HG02840 (cell line): ENCODE measurements around the gene SBF2.
A peak's percentile ranks its signal among the peaks of the same experiment; 100 is the strongest.
"Not testable (repeated sequence)": the region's sequence is repeated elsewhere in the genome, so short reads cannot be mapped to it uniquely, and the experiment has no call there.

ENCODE experiments used
- ATAC-seq: cut with Tn5 transposase; IDR thresholded peaks from one replicate; pipeline ENCODE4 v1.9.1; 2021; ENCODE audit warnings: mild to moderate bottlenecking, moderate library complexity, moderate number of reproducible peaks; ENCODE audit not compliant: unreplicated experiment, low FRiP score

Gene SBF2

DNA sequence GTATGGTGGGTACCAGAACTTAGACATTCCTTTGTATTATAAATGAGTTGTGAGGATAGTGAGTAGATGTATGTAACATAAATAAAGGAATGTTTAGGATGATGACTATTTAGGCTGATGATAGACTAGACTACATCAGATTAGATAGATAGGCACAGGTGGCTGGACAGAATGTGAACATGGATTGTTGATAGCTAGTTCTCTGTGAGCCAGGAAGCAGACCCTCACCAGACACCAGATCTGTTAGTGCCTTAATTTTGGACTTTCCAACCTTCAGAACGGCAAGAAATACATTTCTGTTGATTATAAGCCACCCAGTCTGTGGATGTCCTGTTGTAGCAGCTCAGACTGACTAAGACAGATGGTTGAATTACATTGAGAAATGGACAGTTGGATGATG lies 530.7 kb downstream of the SBF2 start:
- no peak for ATAC-seq

DNA sequence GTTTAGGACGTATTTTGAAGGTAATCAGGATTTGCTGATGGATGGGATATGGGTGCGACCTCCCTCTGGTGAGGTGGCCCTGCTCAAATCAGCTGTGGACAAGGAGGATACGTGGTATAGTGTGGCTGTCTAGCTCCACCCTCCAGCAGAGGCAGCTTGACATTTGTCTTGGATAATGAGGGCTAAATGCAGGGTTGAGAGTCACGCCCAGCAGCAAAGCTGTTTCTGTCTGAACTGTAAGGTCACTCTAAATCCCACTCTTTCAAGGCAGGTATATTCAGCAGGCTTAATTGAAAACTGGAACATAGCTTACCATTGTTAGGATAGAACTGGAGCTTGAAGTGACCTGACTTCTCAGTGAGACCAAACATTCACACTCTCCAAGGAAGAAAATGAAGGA lies 531.5 kb downstream of the SBF2 start:
- ATAC-seq: no peak

DNA sequence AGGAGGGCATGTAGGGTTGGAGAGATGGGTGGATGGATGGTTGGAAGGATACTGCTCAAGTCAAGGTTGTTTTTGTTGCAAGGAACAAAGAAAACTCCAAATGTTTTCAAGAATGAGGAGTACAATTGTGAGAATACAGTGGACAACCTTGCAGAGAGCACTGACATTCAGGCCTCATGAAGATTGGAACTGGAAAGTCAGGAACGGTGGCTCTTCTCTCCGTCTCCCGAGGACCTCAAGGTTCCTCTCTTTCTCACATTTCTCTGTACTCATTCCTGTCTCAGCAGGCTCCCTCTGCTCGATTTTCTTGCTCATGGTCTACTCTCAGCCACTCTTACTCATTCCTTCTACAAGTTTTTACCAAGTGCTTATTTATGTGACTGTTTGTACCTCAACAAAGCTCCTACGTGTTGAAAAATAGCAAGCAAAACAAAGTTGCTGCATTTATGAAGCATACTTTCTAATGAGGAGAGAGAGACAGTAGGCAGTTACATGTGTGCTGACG lies 532.5 kb downstream of the SBF2 start:
- no peak for ATAC-seq

DNA sequence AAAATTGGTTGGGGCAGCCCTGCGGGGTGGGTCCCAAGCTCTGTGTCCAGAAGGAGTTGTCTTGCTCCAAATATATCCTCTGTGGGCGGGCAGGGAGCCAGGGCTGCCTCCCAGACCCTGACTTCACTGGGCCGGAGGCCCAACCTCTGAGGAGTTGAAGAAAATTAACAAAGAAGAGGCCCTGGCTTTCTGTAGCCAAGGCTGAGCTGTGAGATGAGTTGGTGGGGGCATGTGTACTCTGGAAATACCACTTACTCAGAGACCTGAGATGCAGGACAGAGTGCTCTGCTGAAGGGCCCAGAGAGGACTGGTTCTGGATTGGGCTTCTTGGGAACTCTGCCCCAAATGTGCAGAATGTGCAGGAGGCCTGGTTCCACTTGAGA lies 533.8 kb downstream of the SBF2 start:
- no peak for ATAC-seq

DNA sequence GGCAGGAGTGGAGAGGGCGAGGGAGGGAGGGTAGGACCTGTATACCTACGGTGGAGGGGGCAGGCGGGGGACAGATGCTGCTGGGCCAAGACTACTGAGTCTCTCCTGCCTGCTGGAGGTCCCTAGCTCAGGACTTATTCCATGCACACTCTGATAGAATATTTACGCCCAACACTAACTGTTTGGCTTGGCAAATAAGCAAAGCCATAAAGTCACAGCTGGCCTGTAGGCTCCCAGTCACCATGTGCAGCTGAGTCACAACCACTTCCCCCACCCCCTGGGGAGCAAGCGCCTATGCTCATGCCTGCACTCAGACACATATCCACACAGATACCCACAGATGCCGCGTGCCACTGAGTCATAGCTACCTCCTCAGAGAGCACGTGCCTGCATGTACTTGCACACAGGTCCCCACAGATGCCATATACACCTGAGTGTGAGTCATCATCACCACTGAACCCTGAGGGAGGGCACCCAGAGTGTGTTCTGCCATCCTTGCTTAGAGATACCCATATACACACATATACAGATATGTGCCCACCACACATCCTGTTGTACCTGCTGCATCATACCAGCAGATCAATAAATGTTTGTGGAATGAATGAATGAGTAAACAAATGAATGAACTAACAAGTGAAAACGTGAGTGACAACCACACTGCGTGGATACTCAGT lies 534.4 kb downstream of the SBF2 start:
- ATAC-seq: no peak

DNA sequence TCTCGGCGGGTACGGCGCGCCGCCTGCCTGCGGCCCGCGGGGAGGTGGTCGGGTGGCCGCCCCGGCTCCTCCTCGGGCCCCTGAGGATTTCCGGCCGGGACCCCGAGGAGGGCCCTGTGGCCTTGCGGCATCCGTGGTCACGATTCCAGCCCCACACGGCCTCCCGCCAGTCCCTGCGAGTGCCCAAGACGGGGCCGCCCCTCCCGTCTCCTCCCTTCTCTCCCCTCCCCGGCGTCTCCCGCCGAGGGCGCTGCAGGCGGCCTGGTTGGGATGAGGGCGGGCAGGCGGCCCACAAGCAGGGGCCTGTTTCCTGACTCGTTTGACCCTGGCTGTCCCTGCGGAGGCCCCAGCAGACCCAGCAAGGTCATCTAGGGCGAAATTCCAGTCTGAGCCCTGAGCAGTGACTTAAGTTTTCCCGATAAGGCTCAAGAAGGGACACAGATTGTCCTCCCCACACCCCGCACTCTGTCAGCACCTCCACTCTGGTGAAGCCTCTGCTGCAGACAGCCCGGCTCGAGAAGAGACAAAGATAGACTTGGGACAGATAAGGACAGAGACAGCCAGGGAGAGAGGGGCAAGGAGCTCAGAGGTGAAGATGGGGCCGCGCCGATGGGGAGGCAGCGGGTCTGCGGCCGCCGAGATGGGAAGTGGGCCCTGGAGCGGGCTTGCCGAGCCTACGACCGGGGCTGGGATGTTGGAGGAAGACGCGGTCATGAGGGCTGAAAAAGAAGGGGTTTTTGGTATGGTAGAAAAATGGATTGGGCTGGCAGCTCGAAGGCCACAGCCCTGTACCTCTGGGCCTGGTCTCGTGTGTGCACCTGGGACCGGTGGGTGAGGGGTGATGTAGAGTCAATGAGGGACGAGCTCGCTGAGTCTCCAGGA lies 535.1 kb downstream of the SBF2 start:
- ATAC-seq: peak; percentile 24

DNA sequence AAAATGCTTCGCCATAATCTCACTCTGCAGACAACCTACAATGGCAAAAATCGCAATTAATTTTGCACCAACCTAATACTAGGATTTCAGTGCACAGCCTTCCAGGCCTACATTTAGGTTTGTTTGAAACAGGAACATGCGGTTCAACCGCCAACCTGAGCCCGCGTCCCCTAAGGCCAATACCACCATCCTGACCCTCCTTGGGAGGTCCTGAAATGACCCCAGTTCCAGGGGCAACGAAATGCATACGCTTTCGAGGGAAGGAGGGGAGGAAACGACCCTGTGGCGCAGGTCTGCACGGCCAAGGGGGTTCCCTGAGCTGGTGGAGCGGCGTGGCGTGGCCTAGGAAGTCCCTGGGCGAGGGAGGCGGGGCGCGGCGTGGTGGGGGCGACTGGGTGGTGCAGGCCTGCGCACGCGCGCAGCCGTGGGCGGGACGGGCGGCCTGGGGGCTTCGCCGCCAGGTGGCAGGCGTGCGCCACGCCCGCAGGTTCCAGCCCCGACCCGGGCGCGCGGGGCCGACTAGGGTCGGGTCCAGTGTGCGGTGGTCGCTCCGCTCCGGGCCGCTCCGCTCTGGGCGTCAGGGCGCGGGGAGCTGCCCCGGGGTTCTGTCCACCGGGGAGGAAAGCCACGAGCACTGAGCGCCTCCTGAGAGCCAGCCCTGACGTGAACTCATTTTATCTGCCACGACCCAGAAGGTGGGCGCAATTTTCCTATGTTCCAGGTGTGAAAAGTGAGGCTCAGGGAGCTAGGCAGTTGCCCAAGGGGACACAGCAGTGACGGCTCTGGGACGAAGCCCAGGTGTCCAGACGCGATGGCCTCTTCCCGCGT lies 536.0 kb downstream of the SBF2 start:
- ATAC-seq: peak; percentile 59

DNA sequence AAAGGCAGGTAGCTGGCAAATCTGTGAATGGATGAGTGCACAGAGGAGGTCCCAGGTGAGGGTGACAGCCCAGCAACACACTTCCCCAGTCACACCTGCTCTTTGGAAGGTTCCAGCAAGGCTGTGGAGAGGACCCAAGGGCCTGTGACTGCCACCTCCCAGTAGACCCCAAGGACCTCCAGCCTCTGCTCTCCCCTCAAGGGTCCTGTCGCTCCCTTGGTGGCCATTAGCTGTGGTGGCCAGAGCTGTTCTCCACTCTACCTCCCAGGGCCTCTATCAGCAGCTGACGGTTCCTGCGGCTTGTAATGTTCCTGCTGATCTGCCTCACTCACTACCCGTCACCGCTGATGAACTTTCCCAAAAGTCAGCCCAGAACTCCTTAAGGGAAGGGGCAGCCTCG lies 537.1 kb downstream of the SBF2 start:
- no peak for ATAC-seq

DNA sequence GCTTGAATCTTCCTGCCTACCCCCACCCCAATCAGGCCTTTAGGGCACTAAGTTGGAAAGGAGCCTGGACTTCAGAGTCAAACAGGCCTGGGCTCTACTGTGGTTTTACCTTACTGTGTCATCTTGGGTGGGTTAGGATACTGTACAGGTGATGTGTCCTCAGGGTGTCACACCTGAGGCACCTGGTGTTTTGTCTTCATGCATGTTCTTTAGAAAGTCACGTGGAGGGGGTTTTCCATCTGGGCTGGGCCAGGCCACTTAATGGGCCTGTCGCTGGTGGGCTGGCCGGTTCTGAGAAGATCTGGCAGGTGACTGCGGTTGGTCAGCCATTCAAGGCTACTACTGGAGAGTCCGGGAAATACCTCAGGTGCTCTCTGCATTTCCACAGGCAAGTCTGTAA lies 537.6 kb downstream of the SBF2 start:
- no peak for ATAC-seq

DNA sequence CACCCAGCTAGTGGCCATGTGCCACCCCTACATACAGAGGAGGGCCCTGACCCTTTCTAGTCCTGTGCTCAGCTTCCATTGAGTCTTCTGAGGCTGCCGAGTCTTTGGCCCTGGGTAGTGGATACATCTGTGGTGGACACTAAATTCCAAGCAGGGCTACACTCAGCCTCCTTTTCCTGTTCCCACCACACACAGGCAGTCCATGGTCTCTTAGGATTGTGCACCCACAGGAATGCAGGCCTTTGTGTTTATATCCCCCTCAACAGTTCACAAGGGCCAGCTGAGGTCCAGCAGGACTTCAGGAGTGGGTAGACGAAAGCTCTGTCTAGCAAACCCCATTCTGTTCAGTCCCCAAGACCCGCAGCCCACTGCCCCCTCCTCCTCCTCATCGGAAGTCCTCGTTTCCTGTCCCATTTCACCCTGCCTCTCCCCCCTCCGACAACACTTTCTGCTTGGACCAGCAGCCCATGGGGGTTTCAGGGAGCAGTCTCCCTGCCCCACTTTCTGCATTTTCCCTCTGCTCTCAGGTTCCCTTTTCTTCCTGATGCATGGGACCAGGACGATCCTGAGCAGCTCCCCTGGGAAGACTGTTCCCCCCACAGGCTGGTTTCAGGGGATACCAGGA lies 538.3 kb downstream of the SBF2 start:
- no peak for ATAC-seq

DNA sequence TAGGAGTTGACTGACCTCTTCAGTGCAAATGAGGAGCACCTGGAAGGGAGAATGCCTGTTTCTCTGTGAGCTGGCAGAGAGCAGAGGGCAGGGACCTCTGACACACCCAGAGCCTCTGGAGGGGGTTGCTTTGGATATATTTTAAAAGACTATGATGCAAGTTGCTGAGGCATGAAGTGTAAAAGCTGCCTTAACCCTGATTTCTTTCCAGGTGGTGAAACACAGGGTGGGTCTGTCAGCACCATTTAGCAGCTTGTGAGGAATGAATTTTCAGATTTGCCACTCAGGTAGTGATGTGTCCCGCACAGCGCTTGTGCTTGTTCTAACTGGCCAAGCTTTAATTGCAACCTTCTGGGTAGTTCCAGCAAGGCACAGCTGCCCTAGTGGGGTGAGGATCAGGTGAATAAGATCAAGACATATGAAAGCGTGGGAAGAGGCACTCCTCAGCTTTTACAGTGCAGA lies 540.0 kb downstream of the SBF2 start:
- ATAC-seq: no peak

DNA sequence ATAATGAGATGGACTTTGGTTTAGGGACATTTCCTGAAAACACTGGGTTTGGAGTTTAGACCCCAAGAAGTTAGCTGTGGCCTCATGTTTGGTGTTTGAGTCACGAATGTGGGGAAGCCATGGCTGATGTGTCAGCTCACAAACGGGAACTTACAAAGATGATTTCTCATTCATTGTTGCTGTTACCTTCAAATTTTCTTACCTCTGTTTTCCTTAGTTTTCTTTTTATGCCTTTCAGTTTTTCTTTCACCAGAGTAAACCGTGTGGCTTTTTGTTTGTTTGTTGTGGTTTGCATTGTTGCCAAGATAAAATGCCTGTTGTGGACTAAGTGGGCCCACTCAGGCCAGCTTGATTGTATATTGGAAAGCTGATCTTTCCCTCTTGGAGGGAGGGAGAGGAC lies 541.0 kb downstream of the SBF2 start:
- ATAC-seq: no peak

DNA sequence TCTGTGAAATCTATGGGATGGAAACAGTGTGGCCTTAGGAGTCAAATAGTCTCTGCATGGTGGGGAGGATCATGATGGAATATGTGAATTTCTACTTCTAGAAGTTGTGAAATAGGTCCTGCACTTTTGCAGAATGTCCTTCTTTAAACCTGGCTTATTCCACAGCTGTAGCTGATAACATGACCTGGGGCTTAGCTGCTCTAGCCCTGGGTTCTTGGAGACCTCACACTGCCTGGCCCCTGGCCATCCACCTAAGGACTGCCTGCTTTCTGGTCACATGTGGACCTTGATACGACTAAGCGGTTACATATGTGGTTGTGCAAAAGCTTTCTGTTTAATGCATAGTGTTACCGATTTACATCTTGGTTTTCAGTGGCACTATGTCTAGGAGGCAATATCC lies 541.9 kb downstream of the SBF2 start:
- ATAC-seq: no peak

DNA sequence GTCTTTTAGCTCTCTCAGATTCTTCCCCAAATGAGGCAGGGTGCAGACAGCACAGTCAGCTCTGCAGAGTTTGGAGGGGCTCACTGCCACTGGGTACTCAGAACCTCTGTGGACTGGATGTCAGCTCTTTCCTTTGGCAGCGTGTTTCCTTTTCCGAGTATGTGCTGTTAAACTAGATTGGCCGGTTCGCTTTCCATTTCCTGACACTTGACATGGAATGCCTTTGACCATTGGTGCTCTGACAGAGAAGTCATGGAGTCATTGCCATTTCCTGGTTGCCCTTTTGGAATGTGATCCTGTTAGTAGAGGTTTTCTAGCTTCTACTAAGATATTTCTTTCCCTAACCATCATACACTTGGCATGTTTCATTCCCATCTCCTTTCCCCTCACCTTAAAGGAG lies 543.5 kb downstream of the SBF2 start:
- no peak for ATAC-seq

DNA sequence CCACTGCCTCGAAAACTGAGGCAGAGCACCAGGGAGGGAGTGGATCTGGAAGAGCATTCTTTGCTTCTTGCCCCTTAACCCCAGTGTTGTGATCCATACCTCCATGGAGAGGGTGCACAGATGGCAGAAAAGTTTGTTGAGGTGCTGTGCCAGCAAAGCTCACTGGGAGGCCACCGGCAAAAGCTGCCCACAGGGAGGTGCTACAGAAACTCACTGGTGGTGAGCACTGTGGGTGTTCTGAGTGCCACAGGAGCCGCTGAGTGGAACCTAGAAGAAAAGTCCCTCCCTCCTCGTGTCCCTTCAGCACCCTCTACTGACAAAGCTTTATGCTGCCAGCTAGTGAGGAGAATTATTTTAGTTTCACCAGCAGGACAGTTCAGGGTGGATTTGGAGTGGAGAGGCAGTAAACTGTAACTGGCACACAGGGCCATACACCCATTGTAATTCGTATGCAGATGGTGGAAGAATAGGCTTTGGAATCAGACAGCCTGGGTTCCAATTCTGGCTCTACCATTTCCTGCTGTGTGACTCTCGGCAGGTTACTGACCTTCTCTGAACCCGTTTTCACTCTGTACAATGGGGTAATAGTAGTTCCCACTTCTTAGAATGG lies 545.6 kb downstream of the SBF2 start:
- ATAC-seq: peak; percentile 59

DNA sequence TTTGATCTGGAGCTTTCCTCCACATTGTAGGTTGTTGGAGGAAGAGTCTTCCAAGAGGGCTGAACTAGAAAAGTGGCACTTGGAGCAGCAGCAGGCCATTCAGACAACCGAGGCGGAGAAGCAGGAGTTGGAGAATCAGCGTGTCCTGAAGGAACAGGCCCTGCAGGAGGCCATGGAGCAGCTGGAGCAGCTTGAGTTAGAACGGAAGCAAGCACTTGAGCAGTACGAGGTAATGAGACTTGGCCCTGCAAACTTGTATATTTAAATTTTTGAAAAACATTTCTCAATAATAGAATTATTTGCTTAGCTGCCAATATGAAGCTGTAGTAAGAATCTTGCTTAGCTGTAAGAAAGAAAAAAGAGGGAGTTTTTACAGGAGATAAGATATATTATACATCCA lies 546.2 kb downstream of the SBF2 start:
- ATAC-seq: no peak

DNA sequence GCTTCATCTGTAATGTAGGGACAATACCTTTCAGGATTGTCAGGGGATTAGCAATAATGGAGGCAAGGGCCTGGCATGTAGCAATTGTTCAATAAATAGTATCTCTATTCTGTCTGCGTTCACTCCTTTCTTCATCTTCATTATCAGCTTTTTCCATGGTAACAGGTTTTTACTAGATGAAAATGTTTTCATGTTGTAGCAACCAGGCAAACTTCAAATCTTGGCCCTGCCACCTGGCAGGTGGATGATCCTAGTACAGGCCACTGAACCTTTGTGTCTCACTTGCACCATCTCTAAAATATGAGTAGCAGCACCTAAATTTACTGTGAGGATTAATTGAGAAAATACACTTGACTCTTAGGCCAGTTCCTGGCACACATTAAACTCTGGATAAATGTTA lies 546.8 kb downstream of the SBF2 start:
- no peak for ATAC-seq

DNA sequence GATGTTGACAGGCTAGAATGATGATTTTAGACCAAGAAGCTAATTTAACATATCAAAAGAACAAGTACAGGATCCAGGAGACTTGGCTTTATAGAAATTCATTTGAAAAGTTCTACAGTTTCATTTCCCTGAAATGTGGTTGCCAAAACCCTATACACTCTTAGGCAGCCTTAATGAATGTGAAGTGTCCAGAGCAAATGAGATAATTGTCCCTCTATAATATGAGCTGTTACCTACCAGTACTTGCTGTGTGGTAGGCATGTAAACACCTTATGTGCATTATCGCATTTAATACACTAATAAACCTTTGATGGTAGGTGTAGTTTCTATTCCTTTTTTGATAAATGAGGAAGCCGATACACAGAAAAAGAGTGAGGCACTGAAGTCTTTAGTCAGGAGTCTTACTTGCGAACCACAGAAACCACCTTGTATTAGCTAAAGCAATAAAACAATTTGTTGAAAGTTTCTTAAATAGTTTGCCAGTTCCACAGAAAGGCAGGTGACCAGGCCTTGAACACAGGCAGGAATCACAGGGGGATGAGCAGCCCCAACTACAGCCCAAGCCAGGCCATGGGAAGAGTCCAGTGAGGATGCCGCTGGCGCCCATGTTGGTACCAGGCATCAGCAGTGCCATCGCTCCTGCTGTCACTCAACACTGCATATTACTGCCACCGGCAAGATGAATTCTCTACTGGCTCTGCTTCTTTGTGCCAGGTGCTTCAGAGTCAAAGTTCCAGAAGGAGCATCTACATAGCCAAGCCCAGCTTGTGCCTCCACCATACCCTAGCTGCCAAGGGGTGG lies 548.4 kb downstream of the SBF2 start:
- peak; percentile 58 for ATAC-seq

DNA sequence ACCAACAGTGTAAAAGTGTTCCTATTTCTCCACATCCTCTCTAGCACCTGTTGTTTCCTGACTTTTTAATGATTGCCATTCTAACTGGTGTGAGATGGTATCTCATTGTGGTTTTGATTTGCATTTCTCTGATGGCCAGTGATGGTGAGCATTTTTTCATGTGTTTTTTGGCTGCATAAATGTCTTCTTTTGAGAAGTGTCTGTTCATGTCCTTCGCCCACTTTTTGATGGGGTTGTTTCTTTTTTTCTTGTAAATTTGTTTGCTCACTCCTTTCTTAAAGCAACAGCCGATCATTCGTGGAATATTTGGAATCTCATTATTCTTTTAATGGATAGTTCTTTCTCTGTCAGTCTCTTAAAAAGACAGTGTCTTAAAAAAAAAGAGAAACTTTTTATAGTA lies 550.5 kb downstream of the SBF2 start:
- ATAC-seq: not testable (repeated sequence)
